Transverse colon (tissue), 4 donors: ENCODE measurements around the gene UTP14C. TPM values are rescaled to one million over a fixed set of nuclear protein-coding genes. Genes with fewer than 3 reads are reported as not detected.
"Not testable (repeated sequence)": the region's sequence is repeated elsewhere in the genome, so short reads cannot be mapped to it uniquely, and the experiment has no call there.

Source experiments
- DNase-seq: peaks from one replicate; pipeline ENCODE4 v3.0.0-alpha.2; 2019
- H3K27ac ChIP-seq, 4 donors: fragments of 200-600 bp; sonication (generic); 2 replicates each; pipeline ENCODE4 v1.5.1; 2016 to 2018; ENCODE audit warnings: inconsistent platforms in 4 of 4
- H3K27me3 ChIP-seq: fragments of 200-600 bp; sonication (generic); 2 replicates; pipeline ENCODE4 v1.5.1; 2017; ENCODE audit warnings: inconsistent platforms
- H3K36me3 ChIP-seq, 4 donors: fragments of 200-600 bp; sonication (generic); 2 replicates each; pipeline ENCODE4 v1.5.1; 2017 to 2019; ENCODE audit warnings: inconsistent platforms in 4 of 4
- H3K4me1 ChIP-seq, 4 donors: fragments of 200-600 bp; sonication (generic); 2 replicates each; pipeline ENCODE4 v1.5.1; 2017 to 2020; ENCODE audit warnings: inconsistent platforms in 4 of 4
- H3K4me3 ChIP-seq, 4 donors: fragments of 200-600 bp; sonication (generic); 1 replicate in 1 of 4; 2 replicates in 3 of 4; pipeline versions ENCODE4 v1.5.1 to v1.6.1; 2017 to 2019; ENCODE audit warnings: inconsistent platforms in 4 of 4
- H3K9me3 ChIP-seq, 2 donors: fragments of 200-600 bp; sonication (generic); 2 replicates each; pipeline ENCODE4 v1.5.1; 2017 to 2019; ENCODE audit warnings: inconsistent platforms in 2 of 2
- EP300 ChIP-seq: sonication (generic); formaldehyde crosslinking; IDR thresholded peaks from one replicate; pipeline ENCODE4 v1.6.1; 2017; ENCODE audit warnings: antibody characterized with exemption, low read depth
- POLR2A ChIP-seq: fragments of 450-650 bp; IDR thresholded peaks from one replicate; pipeline ENCODE4 v1.6.1; 2016; ENCODE audit warnings: antibody characterized with exemption, mild to moderate bottlenecking, moderate library complexity
- POLR2AphosphoS5 ChIP-seq, 3 donors: sonication (generic); formaldehyde crosslinking; IDR thresholded peaks; one replicate each; pipeline ENCODE4 v1.6.1; 2016; ENCODE audit warnings: antibody characterized with exemption in 3 of 3
- WGBS, 2 donors: methylation state at CpG; one replicate each; pipeline ENCODE4 v1.1.5; 2018; ENCODE audit warnings: low coverage in 1 of 2; 5-methylcytosine and 5-hydroxymethylcytosine counted together
- in situ Hi-C, 4 donors: fragments of 200-750 bp; cut with MboI; loops; one replicate each; pipeline versions ENCODE4 v1.15.0 to v1.15.1; 2017; ENCODE audit warnings: low sequenced_read_pairs in 3 of 4, low pct_ligation_motif_present in 1 of 4, low pct_unique_long_range_greater_than_20kb in 1 of 4
- intact Hi-C: fragments of 100-400 bp; cut with DNase I; formaldehyde crosslinking; loops from one replicate; pipeline ENCODE4 v1.15.1; 2023; ENCODE audit warnings: low total_unique reads
- total RNA-seq, 4 donors: library from RNA; depleted of rRNA; stranded (reverse); fragments of >200 nt; gene quantifications; one replicate each; pipeline ENCODE4 v1.1.0, GENCODE V29; 2016
- TF ChIP-seq, protein P1 (sequence below), 5 experiments: fragments of 200-600 bp in 3 of 5; fragments of 450-650 bp in 2 of 5; sonication (generic) in 3 of 5; IDR thresholded peaks; 1 replicate in 2 of 5; 2 replicates in 3 of 5; pipeline ENCODE4 v1.5.1; 2016 to 2017; ENCODE audit warnings: antibody characterized with exemption in 5 of 5, inconsistent platforms in 3 of 5, mild to moderate bottlenecking in 2 of 5, moderate library complexity in 1 of 5

Gene UTP14C
- total RNA-seq, 4 donors from 2014 or later: 5.2 to 20.0 (median 13.6) TPM

DNA sequence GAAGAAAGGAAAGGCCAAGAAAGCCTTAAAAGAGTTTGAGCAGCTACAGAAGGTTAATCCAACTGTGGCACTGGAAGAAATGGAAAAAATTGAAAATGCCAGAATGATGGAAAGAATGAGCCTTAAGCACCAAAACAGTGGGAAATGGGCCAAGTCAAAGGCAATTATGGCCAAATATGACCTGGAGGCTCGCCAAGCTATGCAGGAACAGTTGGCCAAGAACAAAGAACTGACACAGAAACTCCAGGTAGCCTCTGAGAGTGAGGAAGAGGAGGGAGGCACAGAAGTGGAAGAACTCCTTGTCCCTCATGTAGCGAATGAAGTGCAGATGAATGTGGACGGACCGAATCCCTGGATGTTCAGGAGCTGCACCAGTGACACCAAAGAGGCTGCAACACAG lies 5.1 kb downstream of the UTP14C start:
- TF ChIP-seq POLR2AphosphoS5 (IDR thresholded peaks at IDR 0.05) (no peak), POLR2A (no peak)
- TF ChIP-seq, protein P1, sequence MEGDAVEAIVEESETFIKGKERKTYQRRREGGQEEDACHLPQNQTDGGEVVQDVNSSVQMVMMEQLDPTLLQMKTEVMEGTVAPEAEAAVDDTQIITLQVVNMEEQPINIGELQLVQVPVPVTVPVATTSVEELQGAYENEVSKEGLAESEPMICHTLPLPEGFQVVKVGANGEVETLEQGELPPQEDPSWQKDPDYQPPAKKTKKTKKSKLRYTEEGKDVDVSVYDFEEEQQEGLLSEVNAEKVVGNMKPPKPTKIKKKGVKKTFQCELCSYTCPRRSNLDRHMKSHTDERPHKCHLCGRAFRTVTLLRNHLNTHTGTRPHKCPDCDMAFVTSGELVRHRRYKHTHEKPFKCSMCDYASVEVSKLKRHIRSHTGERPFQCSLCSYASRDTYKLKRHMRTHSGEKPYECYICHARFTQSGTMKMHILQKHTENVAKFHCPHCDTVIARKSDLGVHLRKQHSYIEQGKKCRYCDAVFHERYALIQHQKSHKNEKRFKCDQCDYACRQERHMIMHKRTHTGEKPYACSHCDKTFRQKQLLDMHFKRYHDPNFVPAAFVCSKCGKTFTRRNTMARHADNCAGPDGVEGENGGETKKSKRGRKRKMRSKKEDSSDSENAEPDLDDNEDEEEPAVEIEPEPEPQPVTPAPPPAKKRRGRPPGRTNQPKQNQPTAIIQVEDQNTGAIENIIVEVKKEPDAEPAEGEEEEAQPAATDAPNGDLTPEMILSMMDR (IDR thresholded peaks at IDR 0.05): no peak
- no peaks in the 10 kb centered on the region for H3K27me3 ChIP-seq
- H3K9me3 ChIP-seq: no peaks in the 10 kb centered on the region
- H3K27ac ChIP-seq: no peak overlapping the region
- no peak overlapping the region for H3K4me3 ChIP-seq
- DNase-seq: peak; percentile 46
- peaks cover 0 to 8% (median 0%) of the 10 kb centered on the region in 4 donors for H3K4me1 ChIP-seq
- intact Hi-C loops (no loop called here), in situ Hi-C loops (loop anchor here in 1 of 4 donors (25.0 kb wide), 1 partner anchor 408 kb away; no protein-coding TSS in a partner anchor)
- WGBS, 2 donors: 72% methylated on average over 3 to 4 of the region's 4 CpGs
- H3K36me3 ChIP-seq: peaks cover 0 to 12% (median 5%) of the 10 kb centered on the region in 4 donors

DNA sequence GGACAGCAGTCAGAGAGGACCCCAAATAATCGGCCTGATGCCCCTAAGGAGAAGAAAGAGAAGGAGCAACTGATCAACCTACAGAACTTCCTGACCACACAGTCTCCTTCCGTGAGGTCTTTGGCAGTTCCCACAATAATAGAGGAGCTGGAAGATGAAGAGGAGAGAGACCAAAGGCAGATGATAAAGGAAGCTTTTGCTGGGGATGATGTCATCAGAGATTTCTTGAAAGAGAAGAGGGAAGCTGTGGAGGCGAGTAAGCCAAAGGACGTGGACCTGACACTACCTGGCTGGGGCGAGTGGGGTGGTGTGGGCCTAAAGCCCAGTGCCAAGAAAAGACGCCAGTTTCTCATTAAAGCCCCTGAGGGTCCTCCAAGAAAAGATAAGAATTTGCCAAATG lies 5.9 kb downstream of the UTP14C start:
- intact Hi-C loops, H3K4me1 ChIP-seq, H3K9me3 ChIP-seq, H3K27ac ChIP-seq, H3K27me3 ChIP-seq, H3K4me3 ChIP-seq, DNase-seq: not testable (repeated sequence)
- peaks cover 0 to 12% (median 4%) of the 10 kb centered on the region in 4 donors for H3K36me3 ChIP-seq
- in situ Hi-C loops: loop anchor here in 1 of 4 donors (25.0 kb wide), 1 partner anchor 407 kb away; no protein-coding TSS in a partner anchor
- 98 to 100% methylated on average over 2 to 6 of the region's 6 CpGs for WGBS, 2 donors

DNA sequence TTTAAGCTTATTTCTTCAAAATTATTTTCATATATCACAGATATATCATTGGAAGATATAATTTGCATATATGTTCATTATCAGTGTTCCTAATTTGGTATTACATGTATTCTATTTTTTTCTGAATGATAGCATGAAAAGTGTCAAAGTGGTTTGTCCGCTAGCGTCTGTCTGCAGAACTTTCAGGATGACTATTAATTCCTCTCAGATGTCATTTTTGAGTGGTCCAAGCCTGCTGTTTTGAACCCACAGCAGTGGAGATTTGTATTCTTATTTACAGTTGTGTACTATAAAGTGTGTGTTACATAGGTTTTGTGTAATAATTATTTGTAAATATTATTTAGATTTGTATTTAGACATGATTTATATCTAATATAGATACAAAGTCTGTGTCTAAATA lies 8.5 kb downstream of the UTP14C start:
- WGBS, 2 donors: 74 to 75% methylated on average over 2 of the region's 2 CpGs
- no peak for DNase-seq
- H3K27me3 ChIP-seq: no peaks in the 10 kb centered on the region
- no peaks in the 10 kb centered on the region for H3K9me3 ChIP-seq
- TF ChIP-seq, protein P1 (IDR thresholded peaks at IDR 0.05): no peak
- TF ChIP-seq POLR2A: no peak
- TF ChIP-seq POLR2AphosphoS5 (IDR thresholded peaks at IDR 0.05): no peak
- TF ChIP-seq EP300: no peak
- H3K27ac ChIP-seq: no peak overlapping the region
- peaks cover 0 to 3% (median 0%) of the 10 kb centered on the region in 4 donors for H3K4me1 ChIP-seq
- intact Hi-C loops (no loop called here), in situ Hi-C loops (loop anchor here in 1 of 4 donors (25.0 kb wide), 1 partner anchor 404 kb away; no protein-coding TSS in a partner anchor)
- no peak overlapping the region for H3K4me3 ChIP-seq
- H3K36me3 ChIP-seq: peaks cover 0 to 12% (median 4%) of the 10 kb centered on the region in 4 donors

DNA sequence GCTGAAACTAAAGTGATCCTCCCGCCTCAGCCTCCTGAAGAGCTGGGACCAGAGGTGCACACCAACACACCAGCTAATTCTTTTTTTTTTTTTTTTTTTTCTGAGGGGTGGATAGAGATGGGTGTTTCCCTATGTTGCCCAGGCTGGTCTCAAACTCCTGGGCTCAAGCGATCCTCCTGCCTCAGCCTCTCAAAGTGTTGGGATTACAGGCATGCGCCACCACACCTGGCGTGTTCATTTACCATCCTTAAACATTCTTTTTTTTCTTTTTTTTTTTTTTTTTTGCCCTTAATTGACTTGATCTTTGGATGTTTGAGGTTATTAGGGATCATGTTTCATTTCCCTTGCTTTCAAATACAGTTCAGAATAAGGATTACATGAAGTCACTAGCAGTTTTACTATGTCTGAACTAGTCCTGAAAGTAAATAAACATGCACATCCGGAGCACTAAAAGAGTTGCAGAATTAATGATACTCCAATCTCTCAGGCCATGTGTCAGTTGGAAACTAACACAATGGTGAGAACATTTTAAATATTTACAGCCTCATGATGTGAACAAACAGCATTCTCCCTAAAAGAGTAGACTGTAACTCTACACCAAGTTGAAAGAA lies 10.2 kb downstream of the UTP14C start:
- intact Hi-C loops (no loop called here), in situ Hi-C loops (loop anchor here in 1 of 4 donors (25.0 kb wide), 1 partner anchor 403 kb away; no protein-coding TSS in a partner anchor)
- WGBS, 2 donors: 85 to 100% methylated on average over 1 to 5 of the region's 5 CpGs

DNA sequence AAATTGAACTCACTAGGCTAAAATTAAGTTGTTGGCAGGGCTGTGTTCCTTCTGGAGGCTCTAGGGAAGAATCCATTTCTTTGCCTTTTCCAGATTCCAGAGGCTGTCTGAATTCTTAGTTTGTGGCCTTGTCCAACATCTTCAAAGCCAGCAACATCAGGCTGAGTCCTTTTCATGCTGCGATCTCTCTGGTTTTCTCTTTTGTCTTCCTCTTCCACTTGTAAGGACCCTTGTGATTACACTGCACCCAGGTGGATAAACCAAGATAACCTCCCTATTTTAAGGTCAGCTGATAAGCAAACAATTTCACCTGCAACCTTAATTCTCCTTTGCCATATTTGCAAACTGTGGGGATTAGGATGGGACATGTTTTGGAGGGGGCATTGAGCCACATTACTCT lies 11.5 kb downstream of the UTP14C start:
- no peak overlapping the region for H3K27ac ChIP-seq
- in situ Hi-C loops: loop anchor here in 1 of 4 donors (25.0 kb wide), 1 partner anchor 401 kb away; no protein-coding TSS in a partner anchor
- 71 to 92% methylated on average over 1 of the region's 1 CpG for WGBS, 2 donors
- no peaks in the 10 kb centered on the region for H3K36me3 ChIP-seq
- H3K4me1 ChIP-seq: peaks cover 0 to 3% (median 0%) of the 10 kb centered on the region in 4 donors
- TF ChIP-seq POLR2A (no peak), POLR2AphosphoS5 (IDR thresholded peaks at IDR 0.05) (no peak), EP300 (no peak)
- TF ChIP-seq, protein P1 (IDR thresholded peaks at IDR 0.05): no peak
- no peak overlapping the region for H3K4me3 ChIP-seq
- intact Hi-C loops: no loop called here
- H3K27me3 ChIP-seq: no peaks in the 10 kb centered on the region
- no peak for DNase-seq
- H3K9me3 ChIP-seq: no peaks in the 10 kb centered on the region

More for the DNA sequence above, 10.2 kb downstream of the UTP14C start:
- Histone ChIP-seq H3K9me3 (no peaks in the 10 kb centered on the region), H3K36me3 (no peaks in the 10 kb centered on the region), H3K27me3 (no peaks in the 10 kb centered on the region), H3K4me1 (peaks cover 0 to 3% (median 0%) of the 10 kb centered on the region in 4 donors), H3K27ac (no peak overlapping the region), H3K4me3 (no peak overlapping the region)
- no peak for TF ChIP-seq EP300
- no peak for DNase-seq
